HG03520 (cell line): ENCODE data around the gene IQCF6.
"Not testable (repeated sequence)": the region's sequence is repeated elsewhere in the genome, so short reads cannot be mapped to it uniquely, and the experiment has no call there.

Experiments
- ATAC-seq: cut with Tn5 transposase; IDR thresholded peaks from one replicate; pipeline ENCODE4 v1.9.1; 2021; ENCODE audit warnings: mild to moderate bottlenecking, moderate library complexity; ENCODE audit not compliant: unreplicated experiment

Gene IQCF6

DNA sequence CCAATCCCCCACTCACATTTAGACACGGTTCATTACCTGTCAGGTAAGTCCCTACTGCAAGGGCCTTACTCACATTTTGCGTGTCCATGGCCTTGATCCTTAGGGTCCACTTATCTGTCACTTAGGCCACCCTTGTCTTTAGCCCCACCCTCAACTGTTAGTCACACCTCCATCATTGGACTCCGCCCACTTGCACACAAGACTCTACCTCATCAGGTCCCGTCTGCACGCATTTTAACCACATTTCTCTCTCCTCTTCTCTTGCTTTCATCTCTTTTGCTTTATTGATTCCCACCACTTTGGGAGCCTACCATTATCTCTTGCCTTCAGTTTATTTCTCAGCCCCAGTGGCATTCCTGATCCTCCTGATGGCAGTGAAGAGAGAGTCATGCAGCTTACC is at the start of gene IQCF6:
Gene IQCF6, minus strand, starts transcription at position 101 of the 400 bp plus-strand sequence. Its CDS starts 13 bp downstream, at position 88.
- no peak for ATAC-seq

DNA sequence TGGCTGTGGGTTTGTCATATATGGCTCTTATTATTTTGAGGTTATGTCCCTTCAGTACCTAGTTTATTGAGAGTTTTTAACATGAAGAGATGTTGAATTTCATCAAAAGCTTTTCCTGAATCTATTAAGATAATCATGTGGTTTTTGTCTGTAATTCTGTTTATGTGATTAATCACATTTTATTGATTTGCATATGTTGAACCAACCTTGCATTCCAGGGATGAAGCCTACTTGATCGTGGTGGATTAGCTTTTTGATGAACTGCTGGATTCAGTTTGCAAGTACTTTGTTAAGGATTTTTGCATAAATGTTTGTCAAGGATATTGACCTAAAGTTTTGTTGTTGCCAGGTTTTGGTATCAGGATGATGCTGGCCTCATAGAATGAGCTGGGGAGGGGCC is 49.3 kb upstream of the IQCF6 start:
- no peak for ATAC-seq

DNA sequence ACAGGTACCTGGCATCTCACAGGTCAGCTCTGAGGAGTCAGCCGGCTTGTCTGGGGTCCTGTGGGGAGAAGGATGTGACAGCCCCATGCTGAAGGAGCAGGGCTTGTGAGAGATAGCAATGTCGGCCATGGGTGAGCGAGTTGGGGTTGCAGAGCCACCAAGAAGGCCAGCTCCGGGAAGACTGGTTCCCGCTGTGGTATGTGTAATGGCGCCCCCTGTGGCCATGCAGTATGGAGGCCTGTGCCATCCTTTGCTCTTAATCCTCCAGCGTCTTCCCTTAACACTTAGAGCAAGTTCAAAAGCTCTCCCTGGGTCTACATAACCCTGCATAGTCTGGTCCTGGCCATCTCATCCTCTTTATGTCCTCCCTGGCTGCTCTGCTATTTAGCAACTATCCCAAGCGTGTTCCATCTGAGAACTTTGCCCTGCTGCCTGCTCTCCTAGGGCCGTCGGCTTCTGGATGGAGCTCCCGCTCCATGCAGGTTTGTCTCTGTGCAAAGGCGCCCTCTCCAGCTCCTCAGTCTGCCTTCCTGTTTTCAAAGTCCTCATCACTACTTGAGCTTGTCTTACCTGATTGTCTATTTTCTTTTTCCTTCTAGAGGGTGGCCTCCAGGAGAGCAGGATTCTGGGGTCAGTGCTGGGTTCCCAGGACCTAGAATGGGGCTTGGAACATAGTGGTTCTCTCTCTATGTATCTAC is 40.8 kb upstream of the IQCF6 start:
- no peak for ATAC-seq

DNA sequence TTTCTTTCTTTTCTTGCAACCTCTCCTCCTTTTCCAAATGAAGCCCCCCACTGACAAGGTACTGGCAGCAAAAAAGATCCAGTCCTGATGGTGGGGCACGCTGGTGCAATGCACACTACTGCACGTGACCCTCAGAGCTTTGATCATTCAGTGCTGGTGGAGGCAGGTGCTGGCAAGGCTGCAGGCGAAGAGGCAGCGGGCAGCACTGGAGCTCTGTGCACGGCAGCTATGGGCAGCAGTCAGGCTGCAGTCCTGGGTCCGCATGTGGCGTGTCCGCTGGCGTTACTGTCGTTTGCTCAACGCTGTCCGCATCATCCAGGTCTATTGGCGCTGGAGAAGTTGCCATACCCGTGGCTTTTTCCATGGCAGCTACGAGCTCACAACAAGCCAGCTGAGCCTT is 40.1 kb upstream of the IQCF6 start:
- no peak for ATAC-seq

DNA sequence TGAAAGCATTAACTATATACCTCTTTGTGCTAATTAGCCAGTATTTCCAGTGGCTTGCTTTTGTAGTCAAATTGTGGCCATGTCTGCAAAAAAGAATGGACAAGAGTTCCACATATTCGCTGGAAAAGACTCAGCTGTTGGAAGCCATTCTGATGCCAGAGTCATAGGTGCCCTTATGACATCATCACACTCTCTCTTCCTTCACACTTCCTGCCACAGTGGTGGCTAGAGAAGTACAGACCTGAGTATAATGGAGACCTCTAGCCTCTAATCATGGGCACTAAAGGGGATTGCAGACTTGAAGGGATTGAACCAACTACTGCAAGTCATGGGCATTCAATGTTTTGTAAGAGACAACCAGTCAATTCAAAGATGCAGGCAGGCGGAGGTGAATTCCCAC is 38.3 kb upstream of the IQCF6 start:
- ATAC-seq: no peak

DNA sequence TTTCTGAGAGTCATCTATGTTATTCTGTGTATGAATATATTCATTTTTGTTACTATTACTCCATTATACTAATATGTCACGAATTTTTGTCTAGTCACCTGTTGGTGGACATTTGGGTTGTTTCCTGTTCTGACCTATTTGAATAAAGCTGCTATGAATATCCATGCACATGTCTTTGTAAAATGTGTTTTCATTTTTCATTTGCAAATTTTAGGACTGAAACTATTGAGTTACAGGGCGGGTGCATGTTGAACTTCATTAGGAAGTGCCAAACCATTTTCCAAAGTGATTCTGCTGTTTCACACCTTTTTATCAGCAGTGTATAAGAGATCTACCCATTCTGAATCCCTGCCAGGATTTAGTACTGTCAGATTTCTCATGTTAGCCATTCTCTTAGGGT is 37.7 kb upstream of the IQCF6 start:
- ATAC-seq: no peak

DNA sequence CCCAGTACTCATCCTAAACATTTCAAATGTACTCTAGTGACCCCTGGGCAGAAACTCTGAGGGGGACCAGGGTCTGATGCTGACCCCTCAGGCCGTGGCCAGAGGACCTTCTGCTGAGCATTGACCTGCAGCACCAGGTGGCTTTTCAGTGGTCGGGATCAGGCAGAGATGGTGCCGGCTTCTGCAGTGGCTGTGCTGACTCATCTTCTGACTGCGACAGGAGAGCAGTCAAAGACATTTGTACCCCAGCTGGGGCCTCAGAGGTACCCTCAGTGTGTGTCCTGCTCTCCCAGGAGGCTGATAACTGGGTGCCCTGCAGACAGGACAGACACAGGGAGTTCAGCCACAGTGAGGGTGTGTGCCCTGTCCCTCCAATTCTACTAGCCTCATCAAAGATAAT is 36.6 kb upstream of the IQCF6 start:
- no peak for ATAC-seq

DNA sequence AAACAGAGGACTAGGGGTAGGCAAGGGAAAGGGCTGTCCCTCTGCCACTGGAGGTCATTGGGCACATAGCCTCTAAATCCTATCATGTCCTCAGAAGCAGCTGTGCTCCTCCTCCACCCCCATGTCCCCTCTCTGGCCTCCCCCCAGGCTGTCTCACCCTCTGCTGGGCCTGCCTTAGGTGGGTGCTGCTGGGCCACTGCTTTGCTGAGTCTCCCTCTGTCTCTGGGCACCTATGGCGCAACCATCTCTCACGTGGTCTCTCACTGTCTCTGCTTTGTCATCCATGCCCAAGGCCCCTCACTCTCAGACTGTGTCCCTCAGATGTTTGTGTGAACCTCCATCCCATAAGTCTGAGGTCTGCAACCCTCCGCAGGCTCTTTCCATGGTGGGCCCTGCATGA is 35.0 kb upstream of the IQCF6 start:
- ATAC-seq: no peak

DNA sequence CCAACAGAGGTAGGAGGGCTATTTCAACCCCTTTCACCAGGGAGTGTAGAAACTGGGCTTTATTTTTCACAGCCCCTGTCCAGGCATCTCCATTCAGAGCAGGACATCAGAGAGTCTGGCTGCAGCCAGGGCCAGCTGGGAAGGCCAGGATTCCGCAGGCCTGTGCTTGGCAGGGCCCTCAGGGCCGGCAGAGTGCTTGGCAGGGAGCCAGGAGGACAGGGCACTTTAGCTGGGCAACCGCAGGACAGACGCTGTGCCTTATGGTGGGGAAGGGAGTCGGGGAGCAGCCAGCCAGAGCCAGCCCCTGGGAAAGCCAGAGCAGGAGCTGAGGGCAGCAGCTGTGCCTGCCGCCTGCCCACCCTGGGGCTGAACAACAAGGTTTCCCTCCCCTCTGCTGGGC is 34.5 kb upstream of the IQCF6 start:
- no peak for ATAC-seq

DNA sequence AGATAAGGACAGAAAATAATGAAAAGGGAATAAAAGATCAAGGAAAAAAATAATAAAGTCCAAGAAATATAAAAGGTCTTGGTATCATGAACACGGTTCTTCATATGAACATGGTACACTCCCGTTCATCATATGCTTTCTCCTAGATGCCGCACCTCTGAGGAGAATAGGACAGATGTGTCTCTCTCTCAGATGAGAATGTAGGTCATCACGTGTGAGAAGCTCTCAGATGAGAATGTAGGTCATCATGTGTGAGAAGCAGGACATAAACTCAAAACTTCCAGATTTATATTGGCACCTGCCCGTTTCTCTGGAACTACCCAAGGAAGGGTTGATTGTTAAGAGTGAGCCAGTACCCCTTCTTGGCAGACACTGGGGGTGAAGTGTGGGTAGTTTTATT is 29.9 kb upstream of the IQCF6 start:
- ATAC-seq: no peak

DNA sequence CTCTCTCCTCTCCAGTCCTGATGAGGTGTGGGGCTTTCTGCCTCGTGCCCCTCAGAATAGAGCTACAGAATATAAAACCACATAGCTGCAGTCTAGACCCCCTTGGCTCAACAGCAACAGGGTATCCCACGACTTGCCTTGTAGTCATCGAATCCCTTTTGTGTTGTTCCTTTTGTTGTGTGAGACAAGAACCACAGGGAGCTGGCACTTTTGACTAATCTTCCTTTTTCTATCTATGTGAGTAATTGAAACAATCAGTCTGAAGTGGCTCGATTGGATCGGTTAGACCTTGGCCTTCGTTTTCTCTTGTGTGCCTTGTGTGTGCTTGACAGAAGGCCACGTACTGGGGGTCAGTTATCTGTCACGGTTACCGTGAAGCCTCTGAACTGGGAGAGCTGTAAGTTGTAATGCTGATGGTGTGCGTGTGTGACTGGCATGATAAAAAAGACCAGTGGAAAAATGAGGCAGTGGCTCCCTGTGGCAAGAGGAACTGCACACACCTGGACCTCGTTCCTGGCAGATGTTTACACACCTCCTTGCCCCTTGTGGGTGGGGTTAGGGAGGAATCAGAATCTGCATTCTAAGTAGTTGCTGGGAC is 23.2 kb upstream of the IQCF6 start:
- no peak for ATAC-seq

DNA sequence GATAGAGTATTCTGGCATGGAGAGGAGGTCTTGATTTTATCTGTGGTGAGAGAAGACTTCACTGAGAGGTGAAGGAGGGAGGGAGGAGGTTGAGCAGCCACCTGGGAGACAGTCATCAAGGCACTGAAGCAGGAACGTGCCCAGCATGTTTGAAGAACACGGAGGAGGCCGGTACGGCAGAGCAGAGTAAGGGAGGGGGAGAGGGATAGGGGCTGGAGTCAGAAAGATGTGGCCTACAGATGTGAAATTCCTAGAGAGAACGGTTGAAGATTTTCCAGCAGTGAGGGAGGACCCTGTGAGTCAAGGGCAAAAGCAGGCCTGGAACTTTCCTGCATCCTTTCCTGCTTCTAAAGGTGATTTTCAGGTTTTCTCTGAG is 21.7 kb upstream of the IQCF6 start:
- ATAC-seq: no peak

DNA sequence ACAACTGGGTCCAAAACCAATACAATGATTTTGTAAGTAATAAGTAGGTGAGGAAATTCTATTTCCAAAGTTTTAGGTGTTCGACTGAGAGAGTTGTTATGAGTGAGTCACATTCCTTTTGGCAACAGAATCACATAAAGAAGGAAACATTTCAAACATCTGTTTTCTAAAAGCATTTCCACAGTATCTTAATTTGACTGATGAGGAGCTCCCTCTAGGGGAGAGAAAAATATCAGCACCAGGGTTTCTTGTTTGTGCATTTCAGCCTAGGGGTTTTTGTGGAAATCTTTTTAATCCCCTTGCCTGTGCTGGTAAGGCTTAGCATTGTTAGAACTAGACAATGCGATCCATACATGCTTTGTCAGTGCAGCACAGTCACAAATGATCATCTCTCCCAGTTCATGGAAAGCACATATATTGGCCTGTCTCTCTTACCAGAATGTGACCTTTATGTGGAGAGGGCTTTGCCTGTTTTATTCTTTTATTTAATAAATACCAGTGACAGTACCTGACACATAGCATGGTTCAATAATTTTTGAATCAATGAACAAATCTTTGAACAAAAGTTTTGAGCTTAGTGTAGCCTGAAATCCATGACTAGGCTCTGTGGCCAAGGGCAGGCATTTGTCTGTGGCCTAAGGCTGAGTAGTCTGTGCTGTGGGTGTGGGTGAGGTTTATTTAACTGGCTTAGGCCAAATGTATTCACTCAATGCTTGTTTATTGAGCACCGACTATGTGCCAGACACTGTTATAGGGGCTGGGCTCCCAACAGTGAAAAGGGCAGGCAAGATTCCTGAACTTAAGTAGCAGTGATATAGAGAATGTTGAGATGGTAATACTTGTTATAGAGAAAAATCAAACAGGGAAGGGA is 21.1 kb upstream of the IQCF6 start:
- no peak for ATAC-seq

DNA sequence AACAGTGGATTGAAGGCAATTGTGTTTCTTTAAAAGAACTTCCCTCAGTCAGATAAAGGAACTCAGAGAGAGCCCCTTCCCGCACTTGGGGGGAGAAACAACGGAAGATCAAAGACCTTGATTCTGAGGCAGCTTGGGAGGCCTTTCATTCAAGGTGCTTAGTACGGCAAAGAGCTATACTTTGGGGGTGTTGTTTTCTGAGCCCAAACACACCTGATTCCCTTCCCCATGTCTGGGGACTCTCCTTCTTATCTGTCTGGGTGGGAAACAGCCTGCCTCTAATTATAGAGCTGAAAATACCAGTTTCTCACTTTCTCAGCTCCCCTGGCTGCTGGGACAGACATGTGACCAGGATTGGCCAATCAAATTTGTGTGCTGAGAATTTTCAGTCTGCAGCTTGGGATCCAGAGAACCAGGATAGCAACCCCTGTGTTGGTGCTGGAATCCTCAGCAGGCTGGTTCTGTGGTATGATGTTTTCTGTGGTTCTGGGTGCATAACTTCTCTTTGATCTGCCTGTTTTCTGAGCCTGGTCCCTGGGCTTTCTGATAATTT is 19.4 kb upstream of the IQCF6 start:
- ATAC-seq: no peak

DNA sequence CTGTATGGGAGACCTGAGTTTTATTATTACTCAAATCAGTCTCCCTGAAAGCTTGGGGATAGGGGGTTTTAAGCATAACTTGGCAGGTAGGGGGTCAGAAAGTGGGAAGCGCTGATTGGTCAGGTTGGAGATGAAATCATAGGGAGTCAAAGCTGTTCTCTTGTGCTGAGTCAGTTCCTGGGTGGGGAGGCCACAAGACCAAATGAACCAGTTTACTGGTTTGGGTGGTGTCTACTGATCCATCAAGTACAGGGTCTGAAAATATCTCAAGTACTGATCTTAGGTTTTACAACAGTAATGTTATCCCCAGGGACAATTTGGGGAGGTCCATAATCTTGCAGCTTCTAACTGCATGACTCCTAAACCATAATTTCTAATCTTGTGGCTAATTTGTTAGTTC is 17.8 kb upstream of the IQCF6 start:
- no peak for ATAC-seq

DNA sequence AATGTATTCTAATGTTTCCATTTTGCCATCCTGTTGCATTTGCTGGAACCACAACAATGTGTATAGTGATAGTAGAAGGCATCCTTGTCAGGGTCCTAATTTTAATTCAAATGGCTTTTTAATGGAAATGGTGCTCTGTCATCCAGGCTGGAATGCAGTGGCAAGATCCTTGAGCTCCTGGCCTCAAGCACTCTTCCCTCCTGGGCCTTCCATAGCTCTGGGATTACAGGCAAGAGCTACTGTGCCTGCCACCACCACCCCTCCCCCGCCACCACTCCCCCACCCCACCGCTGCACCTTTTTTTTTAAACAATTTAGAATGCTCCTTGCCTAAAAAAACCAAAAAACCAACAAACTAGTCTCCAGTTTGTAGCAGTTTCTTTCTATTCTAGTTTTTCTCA is 15.2 kb upstream of the IQCF6 start:
- no peak for ATAC-seq

DNA sequence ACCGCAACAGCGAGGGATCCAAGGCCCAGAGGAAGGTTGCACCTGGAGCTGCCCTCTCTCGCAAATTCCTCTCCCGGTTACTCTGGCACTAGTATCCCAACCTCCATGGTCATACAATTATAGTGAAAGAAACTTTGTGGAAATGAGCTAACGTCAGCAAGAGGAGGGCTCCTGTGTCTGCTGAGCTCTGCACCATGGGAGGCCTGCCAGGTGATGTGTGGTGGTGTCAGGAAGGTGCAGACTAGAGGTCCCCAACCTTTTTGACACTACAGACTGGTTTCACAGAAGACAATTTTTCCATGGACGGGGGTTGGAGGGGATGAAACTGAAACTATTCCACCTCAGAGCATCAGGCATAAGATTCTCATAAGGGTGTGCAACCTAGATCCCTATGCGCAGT is 13.2 kb upstream of the IQCF6 start:
- ATAC-seq: no peak

DNA sequence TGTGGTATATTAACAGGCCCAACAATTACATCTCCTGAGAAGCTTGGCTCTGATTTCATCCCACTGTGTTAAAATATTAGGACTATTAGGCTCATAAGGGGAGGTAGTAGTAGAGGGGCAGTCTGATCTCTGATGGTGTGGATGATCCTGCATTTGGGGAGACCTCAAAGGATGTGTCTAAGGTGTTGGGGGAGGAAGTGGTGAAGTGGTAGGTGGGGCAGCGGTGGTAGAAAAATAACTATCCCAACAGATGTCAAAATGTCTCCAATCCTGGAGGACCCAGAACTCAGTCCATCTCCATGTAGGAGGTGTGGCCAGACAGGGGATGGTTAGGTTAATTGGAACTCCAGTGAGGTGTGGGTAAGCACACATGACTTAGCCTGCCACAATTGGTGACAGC is 10.4 kb upstream of the IQCF6 start:
- no peak for ATAC-seq

DNA sequence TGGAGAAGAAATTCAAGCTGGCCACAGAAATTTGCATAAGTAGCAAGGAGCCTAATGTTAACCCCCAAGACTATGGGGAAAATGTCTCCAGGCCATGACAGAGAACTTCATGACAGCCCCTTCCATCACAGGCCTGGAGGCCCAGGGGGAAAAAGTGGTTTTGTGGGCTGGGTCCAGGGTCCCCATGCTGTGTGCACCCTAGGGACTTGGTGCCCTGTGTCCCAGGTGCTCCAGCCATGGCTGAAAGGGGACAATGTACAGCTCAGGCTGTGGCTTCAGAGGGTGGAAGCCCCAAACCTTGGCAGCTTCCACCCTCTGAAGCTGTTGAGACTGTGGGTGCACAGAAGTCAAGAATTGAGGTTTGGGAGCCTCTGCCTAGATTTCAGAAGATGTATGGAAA is 8.5 kb upstream of the IQCF6 start:
- not testable (repeated sequence) for ATAC-seq

DNA sequence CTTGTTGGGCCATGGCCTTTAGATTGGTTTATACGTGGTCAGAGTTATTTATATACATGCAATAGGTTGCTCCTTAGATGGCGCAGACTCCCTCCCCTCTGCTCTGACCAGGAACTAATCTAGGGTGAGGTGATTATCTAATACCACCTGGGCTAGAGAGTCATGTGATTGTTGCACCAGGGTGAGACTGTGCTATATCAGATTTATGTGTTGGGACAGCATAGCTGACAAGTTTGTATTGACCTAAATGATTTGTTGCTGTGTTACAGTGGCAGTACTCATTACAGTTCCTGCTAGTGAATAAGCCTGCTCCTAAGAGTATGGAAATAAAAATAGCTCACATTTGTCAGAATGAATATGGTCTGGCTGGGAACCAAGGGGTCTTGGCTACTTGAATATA is 7.2 kb upstream of the IQCF6 start:
- no peak for ATAC-seq

DNA sequence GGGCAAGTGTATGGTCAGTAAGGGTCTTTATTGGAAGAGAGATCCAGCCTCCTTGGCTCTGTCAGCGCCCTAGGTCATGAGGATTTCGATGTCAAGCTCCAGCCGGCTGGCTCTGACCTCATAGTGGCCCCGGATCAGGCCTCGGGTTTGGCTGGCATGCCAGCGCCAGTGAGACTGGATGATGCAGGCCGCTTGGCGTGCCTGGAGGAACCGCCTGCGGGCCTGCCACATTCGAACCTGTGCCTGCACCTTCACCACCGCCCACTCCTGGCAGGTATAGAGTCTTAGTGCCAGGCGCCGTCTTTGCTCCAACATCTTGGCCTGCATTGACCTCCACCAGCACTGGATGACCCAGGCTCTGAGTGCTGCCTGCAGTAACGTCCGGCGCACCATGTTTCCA is 483 bp downstream of the IQCF6 start:
- no peak for ATAC-seq

DNA sequence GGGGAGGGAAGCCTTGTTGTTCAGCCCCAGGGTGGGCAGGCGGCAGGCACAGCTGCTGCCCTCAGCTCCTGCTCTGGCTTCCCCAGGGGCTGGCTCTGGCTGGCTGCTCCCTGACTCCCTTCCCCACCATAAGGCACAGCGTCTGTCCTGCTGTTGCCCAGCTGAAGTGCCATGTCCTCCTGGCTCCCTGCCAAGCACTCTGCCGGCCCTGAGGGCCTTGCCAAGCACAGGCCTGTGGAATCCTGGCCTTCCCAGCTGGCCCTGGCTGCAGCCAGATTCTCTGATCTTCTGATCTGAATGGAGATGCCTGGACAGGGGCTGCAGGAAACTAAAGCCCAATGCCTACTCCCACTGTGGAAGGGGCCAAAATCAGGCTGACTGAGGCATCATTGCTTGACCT is 1.1 kb downstream of the IQCF6 start:
- ATAC-seq: no peak
